Activated T-helper 9 cell treated with anti-CD3 and anti-CD28 coated beads, Interleukin-2, amount 50 U/mL, for 16 hours (primary cell): ENCODE results near the gene SERTAD2.

Experiments used
- DNase-seq: peaks from one replicate; pipeline ENCODE4 v3.0.0-alpha.2; 2020; ENCODE audit warnings: low read depth

Gene SERTAD2

DNA sequence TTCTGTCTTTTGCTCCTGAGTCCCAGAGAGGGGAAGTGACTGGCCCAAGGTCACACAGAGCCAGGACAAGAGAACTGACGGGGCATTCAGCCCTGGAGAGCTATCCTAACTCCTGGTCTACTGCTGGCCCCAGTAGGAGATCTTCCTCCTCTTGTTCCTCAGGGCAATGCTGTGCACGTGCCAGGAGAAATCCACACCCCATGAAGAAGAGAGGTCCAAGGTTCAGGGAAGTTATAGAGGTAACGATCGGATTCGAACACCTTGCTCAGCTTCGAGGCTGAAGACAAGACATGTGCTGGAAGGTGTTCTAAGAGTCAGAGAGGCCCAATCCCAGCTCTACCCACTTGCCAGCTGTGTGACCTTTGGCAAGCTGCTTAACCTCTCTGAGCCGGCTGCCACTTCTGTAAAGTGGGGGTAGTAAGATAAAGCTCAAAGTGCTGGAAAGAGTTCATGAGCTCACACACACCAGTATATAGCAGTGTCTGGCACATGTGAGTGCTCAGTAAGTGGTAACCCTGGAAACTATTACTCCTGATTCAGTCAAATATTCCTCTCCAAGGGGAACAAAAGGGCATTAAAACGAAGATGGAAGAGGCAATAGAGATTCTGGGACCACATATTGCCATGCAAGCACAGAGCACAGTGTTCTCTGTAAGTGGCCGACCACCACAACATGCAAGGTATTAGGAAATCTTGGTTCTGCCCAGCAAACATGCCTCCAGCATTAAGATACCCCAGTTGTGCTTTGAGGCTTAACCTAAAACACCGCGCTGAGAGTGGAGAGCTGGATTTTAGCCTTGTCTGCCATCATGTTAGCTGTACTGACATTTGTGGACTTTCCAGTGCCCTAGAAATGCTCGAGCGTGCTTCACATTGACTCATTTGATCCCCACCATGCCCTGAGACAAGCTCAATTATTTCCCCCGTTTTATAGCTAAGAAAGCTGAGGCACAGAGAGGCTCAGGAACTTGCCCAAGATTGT lies 25.6 kb downstream of the SERTAD2 start:
- DNase-seq: no peak

DNA sequence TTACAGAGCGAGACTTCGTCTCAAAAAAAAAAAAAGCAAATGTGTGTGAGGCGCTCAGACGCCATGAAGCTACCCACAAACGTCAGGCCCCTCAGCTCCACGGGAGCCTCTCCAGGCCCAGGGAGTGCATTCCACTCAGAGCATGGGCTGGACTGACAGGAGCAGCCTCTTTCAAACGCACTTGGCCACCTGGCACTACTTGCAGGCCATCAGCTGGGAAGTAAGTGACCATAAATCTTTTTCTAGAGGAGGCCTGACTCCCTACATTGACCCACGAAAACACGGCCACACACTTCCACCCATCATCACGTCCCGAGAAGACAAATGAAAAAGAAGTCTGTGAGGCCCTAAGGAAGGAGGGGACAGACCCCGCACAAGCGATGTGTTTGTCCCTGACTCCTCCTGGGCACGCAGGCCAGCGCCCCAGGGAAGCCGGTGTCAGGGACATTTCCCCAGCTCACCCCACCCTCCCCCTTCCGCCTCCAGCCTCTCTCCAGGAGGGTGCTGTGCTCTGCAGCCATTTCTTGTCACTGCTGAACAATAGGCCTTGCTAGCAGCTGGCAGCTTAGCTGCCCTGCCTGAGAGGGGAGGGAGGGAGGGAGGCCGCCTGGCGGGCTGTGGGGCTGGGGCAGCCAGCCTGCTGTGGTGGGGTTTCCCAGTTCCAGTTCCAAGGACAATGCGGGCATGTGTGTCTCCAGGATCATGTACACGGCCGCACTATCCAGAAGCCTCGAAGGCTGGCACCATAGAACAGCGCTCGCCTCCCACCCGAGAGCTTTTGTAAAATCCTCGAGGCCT lies 26.6 kb downstream of the SERTAD2 start:
- no peak for DNase-seq

DNA sequence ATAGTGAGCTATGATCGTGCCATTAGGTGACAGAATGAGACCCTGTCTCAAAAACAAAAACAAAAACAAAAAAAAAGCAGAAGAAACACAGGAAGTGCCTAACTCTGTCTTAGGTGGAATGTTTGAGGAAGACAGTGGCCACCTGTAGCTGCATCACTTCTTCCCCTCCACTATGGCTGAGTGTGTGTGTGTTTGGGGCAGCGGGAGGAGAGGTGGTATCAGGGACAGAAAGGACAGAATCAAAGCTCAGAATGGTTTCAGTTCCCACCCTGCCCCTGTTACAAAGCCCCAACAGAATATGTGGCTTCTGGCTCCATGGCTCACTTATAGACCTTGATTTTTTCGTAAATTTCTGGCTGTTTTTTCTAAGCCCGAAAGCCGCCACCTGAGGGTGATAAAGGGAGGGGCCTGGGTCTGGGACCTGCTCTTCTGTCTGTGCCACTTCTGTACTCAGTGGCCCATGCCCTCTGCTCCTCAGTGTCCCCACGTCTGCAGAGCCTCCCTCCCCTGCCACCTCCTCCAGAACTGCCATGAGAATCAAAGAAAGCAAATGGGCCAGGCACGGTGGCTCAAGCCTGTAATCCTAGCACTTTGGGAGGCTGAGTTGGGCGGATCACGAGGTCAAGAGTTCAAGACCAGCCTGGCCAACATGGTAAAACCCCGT lies 27.4 kb downstream of the SERTAD2 start:
- DNase-seq: no peak

DNA sequence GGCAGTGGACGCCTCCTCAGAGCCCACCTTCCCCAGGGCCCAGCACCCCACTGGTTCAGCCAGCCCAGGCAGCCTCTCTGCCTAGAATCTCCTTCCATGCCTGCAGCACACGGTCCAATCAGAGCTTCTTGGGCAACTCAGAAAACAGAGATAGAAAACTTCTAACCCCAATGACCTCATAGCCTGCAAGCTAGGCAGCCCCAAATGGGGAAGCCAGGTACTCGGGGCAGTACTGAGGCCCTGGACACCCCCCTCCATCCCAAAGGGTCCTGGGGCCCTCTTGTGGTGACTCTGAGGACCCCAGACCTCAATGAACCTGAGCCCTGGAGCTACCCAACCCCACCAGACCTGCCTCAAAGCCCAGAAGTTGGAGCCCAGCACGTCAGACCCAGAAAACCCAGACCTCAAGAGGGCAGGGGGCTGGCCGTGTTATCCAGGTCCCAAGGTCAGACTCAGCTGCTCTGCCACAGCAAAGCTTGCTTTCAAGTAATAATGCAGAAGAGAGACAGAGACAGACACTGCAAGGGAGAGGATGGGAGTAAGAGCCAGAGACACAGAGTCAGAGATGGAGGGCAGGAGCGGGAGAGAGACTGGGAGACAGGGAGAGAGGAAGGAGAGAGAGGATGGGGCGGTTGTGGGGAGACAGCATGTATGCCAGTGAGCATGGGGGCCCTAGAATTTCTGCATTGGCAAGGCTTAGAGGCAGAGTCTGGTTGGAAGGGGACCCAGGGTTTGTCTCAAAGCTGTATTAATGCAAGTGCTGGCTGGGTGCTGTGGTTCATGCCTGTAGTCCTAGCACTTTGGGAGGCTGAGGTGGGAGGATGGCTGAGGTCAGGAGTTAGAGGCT lies 28.2 kb downstream of the SERTAD2 start:
- no peak for DNase-seq

DNA sequence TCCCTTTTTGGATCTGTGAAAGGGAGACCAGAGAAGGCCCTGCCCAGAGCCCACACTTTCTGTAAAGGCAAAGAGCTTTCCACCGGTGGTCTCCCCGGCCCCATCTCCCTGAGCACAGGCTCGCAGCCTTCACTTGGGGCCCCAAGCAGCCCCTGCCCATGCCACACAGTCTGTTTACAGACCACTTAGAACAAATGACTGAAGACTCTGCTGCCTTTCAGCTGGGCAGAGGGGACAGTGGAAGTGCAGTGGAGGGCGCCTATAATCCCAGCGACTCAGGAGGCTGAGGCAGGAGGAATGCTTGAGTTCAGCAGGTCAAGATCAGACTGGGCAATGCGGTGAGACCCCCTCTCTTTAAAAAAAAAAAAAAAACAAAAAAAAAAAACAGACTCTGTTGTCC lies 28.9 kb downstream of the SERTAD2 start:
- no peak for DNase-seq

DNA sequence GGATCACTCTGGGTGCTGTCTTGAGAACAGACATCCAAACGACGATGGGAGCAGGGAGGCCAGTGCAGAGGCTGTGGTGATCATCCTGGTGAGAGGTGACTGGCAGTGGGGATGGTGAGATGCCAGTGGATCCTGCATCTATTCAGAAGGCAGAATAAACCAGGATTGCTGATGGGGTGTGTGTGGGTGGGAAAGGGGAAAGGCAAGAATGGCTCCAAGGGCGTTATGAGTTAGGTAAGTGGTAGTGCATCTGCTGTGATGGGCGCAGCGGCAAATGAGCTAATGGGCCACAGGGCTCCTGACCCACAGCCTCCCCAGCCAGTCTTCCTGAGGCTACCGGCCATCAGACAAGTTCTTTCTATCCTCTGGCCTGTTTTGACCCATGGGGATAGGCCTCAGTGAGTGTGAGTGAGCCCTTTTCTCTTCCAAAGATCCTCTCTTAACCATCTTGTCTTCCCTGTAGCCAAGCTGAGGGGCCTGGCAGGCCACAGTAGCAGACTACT lies 29.6 kb downstream of the SERTAD2 start:
- DNase-seq: no peak

DNA sequence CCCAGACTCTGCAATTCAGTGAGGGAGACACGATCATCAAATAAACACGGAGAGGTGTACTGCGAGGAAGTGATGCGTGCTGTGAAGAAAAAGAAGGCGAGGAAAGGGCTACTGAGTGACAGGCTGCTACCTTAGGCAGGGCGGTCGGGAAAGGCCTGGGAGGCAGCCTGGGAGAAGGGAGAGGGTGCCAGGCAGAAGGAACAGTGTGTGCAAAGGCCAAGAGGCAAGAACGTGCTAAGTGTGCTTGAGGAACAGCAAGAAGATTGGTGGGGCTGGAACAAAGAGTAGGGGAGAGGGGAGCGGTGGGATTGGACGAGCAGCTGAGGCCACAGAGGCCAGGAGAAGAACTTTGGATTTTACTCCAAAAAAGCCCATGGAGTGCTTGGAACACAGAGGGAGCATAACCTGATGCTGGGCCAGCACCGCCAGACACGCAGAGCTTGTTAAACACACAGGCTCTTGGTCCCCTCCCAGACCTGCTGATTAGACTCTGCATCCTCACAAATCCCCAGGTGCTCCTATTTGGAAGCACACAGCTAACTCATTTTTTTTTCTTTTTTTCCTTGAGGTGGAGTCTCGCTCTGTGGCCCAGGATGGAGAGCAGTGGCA lies 30.4 kb downstream of the SERTAD2 start:
- no peak for DNase-seq

DNA sequence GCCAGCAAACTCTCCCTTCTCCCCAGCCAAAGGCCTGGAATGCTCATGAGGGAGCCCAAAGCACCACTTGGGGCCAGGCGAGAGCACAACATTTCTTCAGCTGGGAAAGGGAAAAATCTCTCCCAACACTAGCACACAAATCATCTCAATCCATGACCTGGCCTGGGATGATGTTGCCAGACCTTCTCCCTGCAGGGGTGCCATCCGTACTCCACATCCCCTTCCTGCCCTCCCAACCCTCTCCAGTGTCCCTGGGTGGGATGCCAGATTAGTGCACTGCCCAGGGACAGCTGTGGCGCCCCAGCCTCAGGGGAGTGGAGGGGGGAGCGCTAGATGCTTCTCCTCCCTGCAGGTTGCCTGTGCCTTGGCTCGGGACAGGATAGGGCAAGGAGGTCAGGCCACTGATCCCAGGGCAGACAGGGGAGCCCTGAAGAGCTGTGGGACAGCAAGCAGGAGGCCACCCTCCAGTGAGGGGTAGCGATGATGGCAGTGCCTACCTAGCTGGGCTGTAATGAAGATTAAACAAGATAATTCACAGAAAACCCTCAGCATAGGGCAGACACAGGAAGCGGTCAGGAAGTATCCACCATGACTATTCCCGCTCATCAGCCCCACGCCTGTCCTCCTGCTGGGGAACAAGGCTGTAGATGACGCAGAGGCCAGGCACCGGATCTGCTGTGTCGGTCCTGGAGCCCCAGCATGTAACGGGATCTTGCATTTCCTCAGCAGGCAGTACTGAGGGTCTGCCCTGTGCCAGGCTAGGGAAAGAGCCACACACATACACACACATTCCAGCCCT lies 31.1 kb downstream of the SERTAD2 start:
- no peak for DNase-seq

DNA sequence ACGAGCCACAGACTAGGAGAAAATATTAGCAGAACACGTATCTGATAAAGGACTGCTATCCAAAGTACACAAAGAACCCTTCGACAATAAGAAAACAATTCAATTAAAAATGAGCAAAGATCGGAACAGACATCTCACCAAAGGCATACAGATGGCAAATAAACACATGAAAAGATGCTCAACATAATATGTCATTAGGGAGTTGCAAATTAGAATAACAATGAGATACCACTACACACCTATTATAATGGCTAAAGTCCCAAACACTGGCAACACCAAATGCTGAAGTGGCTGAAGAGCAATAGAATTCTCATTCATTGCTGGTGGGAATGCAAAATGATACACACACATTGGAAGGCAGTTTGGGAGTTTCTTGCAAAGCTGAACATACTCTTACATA lies 33.1 kb downstream of the SERTAD2 start:
- DNase-seq: no peak

DNA sequence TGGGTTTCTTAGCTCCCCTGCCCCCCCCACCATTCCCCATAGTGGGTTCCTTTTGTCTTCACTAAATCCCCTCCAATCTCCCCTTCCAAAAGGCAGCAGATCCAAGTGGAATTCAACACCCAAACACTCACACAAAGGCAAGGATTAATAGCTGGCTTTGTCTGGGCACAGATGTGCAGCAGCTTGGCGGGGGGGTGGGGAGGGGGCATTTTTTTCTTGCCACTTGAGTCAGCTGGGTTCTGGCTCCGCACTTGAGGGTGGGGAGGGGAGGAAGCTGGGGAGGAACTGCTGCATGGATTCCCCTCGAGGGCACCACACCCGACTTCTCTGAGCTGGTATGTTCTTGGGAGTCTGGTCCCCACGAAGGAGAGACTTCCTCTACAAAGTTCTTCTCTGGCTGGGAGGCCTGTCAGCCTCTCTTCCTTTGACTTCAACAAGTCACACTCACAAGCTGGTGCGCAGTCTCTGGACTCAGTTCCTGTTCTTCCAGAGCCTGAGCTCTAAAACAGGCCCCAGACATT lies 36.0 kb downstream of the SERTAD2 start:
- DNase-seq: no peak

DNA sequence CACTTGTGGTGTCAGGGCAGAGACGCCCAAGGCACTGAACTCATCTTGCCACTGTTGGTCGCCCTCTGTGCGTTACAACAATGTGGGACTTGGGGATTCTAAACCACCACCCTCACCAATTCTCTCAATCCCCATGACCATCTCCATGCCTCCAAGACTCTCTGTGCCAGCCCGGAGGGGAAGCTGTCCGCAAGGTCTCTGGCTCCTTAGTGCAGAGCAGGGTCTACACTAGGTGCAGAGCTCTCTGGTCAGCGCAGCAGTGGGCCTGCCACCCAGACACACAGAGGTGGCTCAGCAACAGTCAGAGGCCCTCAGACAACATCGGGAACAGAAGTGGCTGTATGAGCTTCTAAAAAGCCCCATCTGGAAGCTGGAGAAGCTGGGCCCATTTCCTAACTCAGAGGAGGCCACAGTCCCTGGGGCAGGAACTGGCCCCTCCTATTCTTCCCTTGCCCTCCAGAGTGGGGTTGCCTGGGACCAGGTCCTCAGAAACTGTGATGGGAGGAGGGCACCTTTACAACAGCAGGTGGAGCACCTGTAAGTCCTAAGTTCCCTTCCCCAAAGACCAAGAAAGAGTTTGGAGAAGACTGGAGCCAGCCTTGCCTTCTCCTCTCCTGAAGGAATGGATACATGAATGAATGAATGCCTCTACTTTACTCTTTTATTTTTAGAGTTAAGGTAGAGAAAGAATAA lies 37.7 kb downstream of the SERTAD2 start:
- DNase-seq: no peak

DNA sequence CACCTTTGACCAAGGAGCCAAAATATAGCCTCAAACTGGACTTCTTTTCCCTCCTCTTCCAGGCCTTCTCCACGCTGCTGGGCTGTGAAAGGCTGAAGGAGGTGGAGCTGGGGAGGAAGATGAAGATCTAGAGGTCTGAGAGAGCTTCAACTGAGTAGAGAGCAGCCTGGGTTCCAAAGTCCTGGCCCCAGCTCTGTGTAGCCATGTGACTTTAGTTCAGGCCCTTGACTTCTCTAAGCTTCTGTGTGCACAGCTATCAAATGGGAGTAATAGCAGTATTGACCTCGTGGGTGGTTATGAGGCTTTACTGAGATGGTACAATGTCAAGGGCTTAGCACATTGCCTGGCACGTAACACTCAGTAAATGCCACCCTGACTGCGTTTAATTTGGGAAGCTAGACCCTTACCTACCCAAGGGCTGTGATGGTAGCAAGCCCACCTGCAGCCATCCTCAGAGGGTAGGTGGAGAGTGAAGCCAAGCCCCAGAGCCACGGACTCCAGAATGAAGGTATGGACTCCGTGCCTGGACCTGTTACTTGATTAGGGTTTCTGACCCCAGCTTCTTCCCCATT lies 38.4 kb downstream of the SERTAD2 start:
- DNase-seq: no peak

DNA sequence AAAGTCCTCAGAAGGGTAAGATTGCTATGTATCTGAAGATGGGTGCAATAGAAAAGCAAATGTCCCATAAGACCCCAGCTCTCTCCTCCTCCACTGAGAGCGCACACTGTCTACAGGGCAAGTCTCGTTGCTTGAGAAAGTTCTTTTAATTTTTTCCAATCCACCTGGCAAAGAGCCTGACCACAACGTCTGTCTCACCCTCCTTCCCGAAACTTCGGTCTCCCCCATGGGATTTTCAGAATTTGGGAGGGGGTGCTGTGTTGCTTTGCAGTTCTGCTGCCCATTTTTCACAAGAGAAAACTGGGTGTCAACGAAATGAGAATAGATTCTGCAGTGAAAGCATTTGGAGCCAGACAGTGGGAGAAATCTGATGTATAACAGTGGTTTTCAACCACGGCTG lies 40.4 kb downstream of the SERTAD2 start:
- DNase-seq: no peak

DNA sequence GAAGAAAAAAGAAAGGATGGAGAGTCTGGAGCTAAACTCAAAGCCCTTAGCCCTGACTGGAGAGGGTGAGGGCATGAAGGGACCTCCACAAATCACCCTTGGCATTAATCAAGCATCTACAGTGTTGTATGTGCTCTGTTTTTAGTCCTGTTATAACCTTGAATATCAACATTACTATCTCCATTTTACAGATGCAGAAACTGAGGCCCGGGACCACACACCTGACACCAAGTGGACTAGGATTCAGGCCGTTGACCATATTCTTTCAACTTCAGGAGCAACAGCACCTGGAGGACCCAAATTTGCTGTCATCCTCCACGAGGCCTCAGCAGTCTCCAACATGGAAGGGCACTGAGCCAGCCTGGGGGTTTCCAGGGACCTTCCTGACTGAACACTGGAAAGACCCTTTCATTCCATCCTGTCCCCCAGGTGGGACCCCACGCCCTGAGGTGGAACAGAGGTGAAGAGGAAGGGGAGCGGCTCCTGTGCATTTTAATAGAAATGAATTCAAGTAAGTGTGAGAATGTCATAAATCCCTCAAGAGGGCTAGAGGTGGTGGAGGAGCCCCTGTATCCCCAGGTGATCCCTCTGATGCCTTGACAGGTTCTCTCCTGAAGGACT lies 41.0 kb downstream of the SERTAD2 start:
- no peak for DNase-seq

DNA sequence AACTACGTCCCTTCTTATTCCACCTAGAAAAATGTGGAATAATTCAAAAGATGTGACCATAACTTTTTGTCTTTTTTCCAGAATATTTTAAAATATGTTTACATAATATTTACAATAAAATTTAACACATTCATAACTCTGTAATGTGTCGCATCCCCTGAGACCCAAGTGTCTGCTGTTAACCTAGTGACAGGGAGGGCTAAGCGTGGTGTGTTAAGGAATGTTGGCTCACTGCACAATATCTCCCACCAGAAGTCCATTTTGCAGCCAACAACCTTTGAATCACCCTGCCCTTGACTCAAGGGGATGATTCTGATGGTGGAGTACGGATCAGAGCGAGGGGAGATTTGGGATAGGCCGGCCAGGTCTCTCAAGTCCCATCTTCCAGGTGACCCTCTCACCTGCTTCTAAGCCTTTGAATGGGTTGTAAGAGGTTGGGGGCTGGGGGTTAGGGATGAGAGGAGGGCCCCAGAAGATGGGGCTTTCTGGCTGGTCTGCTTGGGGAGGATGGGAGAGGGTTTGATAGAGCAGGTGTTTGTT lies 43.3 kb downstream of the SERTAD2 start:
- DNase-seq: no peak

DNA sequence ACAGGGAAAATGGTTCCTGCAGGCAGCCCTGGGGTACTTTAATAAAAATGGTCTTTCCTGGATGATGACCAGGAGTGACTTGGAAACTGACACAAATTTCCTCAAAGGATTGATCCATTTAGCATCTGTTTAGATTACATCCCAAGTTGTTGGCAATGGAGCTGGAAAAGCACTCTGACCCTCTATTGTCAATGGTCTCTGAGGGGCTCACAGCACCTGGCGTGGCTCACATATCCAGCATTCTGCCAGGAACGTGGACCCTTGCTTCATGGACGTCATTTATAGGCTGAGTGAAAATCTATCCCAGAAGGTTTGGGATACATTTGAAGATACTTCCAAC lies 43.8 kb downstream of the SERTAD2 start:
- DNase-seq: no peak

DNA sequence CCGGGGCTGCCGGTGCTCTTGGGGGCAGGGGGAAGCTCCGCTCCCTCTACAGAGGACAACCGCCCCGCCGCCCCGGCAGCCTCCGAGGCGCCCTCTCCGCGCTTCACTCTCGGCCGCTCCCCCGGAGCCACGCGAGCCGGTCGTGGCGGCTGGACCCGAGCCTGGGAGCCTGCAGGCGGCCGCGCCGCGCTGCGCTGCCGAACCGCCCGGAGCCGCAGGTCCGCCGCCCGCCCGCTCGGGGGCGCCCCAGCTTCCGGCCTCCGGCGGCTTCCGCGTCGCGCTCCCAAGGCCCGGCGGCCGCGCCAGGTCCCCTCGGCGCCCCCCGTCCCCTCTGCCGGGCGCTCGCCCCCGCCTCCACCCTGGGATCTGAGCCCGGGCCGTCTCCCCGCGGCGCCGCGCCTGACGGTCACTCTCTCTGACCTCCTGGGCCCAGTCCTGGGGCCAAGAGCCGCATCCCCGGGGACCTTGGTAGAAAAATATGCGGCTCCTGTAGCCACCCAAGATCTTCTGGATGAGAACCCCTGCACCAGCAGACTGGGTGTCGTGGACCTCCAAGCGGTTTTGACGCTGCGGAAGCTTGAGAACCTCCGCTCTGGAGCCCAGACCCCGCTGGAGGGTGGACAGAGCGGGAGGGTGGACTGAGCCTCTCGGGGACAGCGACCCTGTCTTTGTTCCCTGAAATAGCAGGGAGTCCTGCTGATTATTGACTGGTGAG lies 44.3 kb downstream of the SERTAD2 start:
- DNase-seq: peak; percentile 57

DNA sequence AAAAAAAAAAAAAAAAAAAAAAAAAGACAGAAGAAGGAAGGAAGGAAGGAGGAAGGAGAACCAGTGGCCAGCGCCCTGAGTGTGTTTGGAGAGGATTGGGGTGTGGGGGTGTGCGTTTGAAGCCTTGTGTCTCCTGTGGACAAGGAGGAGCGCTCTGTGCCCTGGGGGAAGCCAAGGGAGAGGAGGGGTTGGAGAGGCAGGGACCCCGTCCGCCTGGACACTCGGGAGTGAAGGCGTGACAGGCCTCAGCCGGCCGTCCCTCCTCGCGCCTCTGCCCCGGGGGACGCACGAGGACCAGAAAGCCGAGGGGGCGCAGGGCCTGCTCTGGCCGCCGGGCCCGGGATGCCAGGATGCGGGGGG lies 44.9 kb downstream of the SERTAD2 start:
- no peak for DNase-seq
